HCT116 (cell line): ENCODE results near the gene PRDX4. TPM values are rescaled to one million over a fixed set of nuclear protein-coding genes. Genes with fewer than 3 reads are reported as not detected.
"Not testable (repeated sequence)": the region's sequence is repeated elsewhere in the genome, so short reads cannot be mapped to it uniquely, and the experiment has no call there.

ENCODE experiments used
- ATAC-seq: fragments of 200-7000 bp; cut with Tn5 transposase; 2 replicates; pipeline ENCODE4 v1.9.1; 2020; ENCODE audit warnings: mild to moderate bottlenecking, moderate library complexity
- BruUV-seq: library from RNA; stranded (reverse); fragments of 400-500 nt; replicated peaks from 2 replicates; lab custom pipeline; 2021; lab: Mats Ljungman, UMichigan
- CTCF ChIA-PET: fragments of 300-600 bp; sonication (Branson Sonifier 250); formaldehyde crosslinking; loops from one replicate; lab custom pipeline; 2021; ENCODE audit warnings: antibody characterized with exemption; lab: Charles Lee
- POLR2A ChIA-PET: fragments of 300-600, 350-600 bp; sonication (Branson Sonifier 250); formaldehyde crosslinking; loops from one replicate; lab custom pipeline; 2021; ENCODE audit warnings: antibody characterized with exemption; lab: Charles Lee
- RAD21 ChIA-PET, 2 experiments: fragments of 300-600 bp; sonication (Branson Sonifier 250); formaldehyde crosslinking; loops; one replicate each; lab custom pipeline; 2023; ENCODE audit warnings: low total read pairs in 2 of 2; ENCODE audit not compliant: uncharacterized antibody in 2 of 2, unreplicated experiment in 2 of 2, low non-redundant PET in 1 of 2; lab: Charles Lee
- DNase-seq: peaks from one replicate; pipeline ENCODE4 v3.0.0-alpha.2; 2010; ENCODE audit warnings: low read depth, low spot score
- H2AFZ ChIP-seq: fragments of 200-600 bp; shearing (Covaris generic), sonication (generic); 2 replicates; pipeline ENCODE4 v1.6.1; 2017; ENCODE audit warnings: low read depth, mixed run types, mixed read lengths, antibody characterized with exemption, low read length; ENCODE audit not compliant: poor library complexity, severe bottlenecking
- H3K27ac ChIP-seq: 2 replicates; pipeline ENCODE4 v1.5.1; 2012; ENCODE audit warnings: low read depth, low read length
- H3K27me3 ChIP-seq: fragments of 200-600 bp; sonication (generic); 2 replicates; pipeline ENCODE4 v1.6.1; 2016; ENCODE audit warnings: mixed run types, low read length, mixed read lengths; ENCODE audit not compliant: insufficient read depth
- H3K36me3 ChIP-seq, 2 experiments: fragments of 200-500 bp in 1 of 2; fragments of 200-600 bp in 1 of 2; sonication (Bioruptor generic) in 1 of 2; sonication (generic) in 1 of 2; 2 replicates each; pipeline versions ENCODE4 v1.5.1 to v1.6.1; 2014 to 2016; ENCODE audit warnings: low read length in 2 of 2, inconsistent platforms in 1 of 2, mixed read lengths in 1 of 2, mixed run types in 1 of 2; ENCODE audit not compliant: insufficient read depth in 2 of 2, control insufficient read depth in 1 of 2
- H3K4me1 ChIP-seq, 2 experiments: fragments of 200-600 bp in 1 of 2; sonication (generic) in 1 of 2; 2 replicates each; pipeline versions ENCODE4 v1.5.1 to v1.6.1; 2012 to 2017; ENCODE audit warnings: low read length in 2 of 2, inconsistent platforms in 1 of 2, mild to moderate bottlenecking in 1 of 2, mixed read lengths in 1 of 2, mixed run types in 1 of 2, moderate library complexity in 1 of 2; ENCODE audit not compliant: insufficient read depth in 2 of 2, control insufficient read depth in 1 of 2
- H3K4me2 ChIP-seq: fragments of 200-600 bp; sonication (generic); 2 replicates; pipeline ENCODE4 v1.6.1; 2017; ENCODE audit warnings: mixed run types, low read length, mixed read lengths
- H3K4me3 ChIP-seq, 2 experiments: fragments of 200-600 bp in 1 of 2; sonication (generic) in 1 of 2; replicated peaks in 1 of 2; 2 replicates each; pipeline ENCODE4 v1.5.1; 2011 to 2016; ENCODE audit warnings: low read length in 2 of 2, control low read depth in 1 of 2, low read depth in 1 of 2, mild to moderate bottlenecking in 1 of 2, mixed read lengths in 1 of 2, mixed run types in 1 of 2
- H3K79me2 ChIP-seq: fragments of 200-600 bp; sonication (generic); 2 replicates; pipeline ENCODE4 v1.6.1; 2017; ENCODE audit warnings: mild to moderate bottlenecking, mixed run types, low read length, moderate library complexity, mixed read lengths; ENCODE audit not compliant: insufficient read depth
- H3K9ac ChIP-seq: fragments of 200-600 bp; sonication (generic); 2 replicates; pipeline ENCODE4 v1.6.1; 2016; ENCODE audit warnings: low read length, mixed read lengths
- H3K9me2 ChIP-seq: fragments of 200-600 bp; sonication (generic), shearing (Covaris generic); 2 replicates; pipeline ENCODE4 v1.6.1; 2017; ENCODE audit warnings: mixed run types, mild to moderate bottlenecking, moderate library complexity; ENCODE audit not compliant: insufficient read depth
- H3K9me3 ChIP-seq, 2 experiments: fragments of 200-500 bp in 1 of 2; fragments of 200-600 bp in 1 of 2; sonication (Bioruptor generic) in 1 of 2; sonication (generic) in 1 of 2; 2 replicates each; pipeline ENCODE4 v1.6.1; 2014 to 2017; ENCODE audit warnings: low read length in 2 of 2, mixed read lengths in 2 of 2, inconsistent platforms in 1 of 2, low read depth in 1 of 2, mild to moderate bottlenecking in 1 of 2, mixed run types in 1 of 2, moderate library complexity in 1 of 2; ENCODE audit not compliant: control insufficient read depth in 1 of 2, insufficient read depth in 1 of 2
- H4K20me1 ChIP-seq: fragments of 200-600 bp; sonication (generic), shearing (Covaris generic); 2 replicates; pipeline ENCODE4 v1.6.1; 2017; ENCODE audit warnings: mixed run types, mild to moderate bottlenecking, moderate library complexity; ENCODE audit not compliant: insufficient read depth
- ATF3 ChIP-seq: IDR thresholded peaks from 2 replicates; pipeline ENCODE4 v1.6.1; 2012
- CBX3 ChIP-seq: IDR thresholded peaks from 2 replicates; pipeline ENCODE4 v1.6.1; 2012; ENCODE audit warnings: low read depth
- CTCF ChIP-seq, 3 experiments: fragments of 200-600 bp in 1 of 3; sonication (generic) in 1 of 3; IDR thresholded peaks in 2 of 3; conservative IDR thresholded peaks in 1 of 3; 2 replicates each; pipeline ENCODE4 v1.5.1; 2012 to 2017; ENCODE audit warnings: low read depth in 2 of 3, low read length in 2 of 3, antibody characterized with exemption in 1 of 3, borderline replicate concordance in 1 of 3, control low read depth in 1 of 3, mild to moderate bottlenecking in 1 of 3, mixed read lengths in 1 of 3, mixed run types in 1 of 3, moderate library complexity in 1 of 3; ENCODE audit not compliant: insufficient read depth in 1 of 3
- EGR1 ChIP-seq: IDR thresholded peaks from 2 replicates; pipeline ENCODE4 v1.6.1; 2012; ENCODE audit warnings: low read depth
- ELF1 ChIP-seq: IDR thresholded peaks from 2 replicates; pipeline ENCODE4 v1.6.1; 2012; ENCODE audit warnings: low read depth, borderline replicate concordance
- EZH2 ChIP-seq: fragments of 200-600 bp; sonication (generic); IDR thresholded peaks from 2 replicates; pipeline ENCODE4 v1.6.1; 2017; ENCODE audit warnings: antibody characterized with exemption, mixed run types
- POLR2AphosphoS5 ChIP-seq: IDR thresholded peaks from 2 replicates; pipeline ENCODE4 v1.6.1; 2011; ENCODE audit warnings: mild to moderate bottlenecking, low read depth, low read length, moderate library complexity
- RAD21 ChIP-seq: IDR thresholded peaks from 2 replicates; pipeline ENCODE4 v1.6.1; 2012; ENCODE audit warnings: low read depth, mild to moderate bottlenecking
- SIN3A ChIP-seq: IDR thresholded peaks from 2 replicates; pipeline ENCODE4 v1.6.1; 2012; ENCODE audit warnings: low read depth
- SP1 ChIP-seq: IDR thresholded peaks from 2 replicates; pipeline ENCODE4 v1.6.1; 2012; ENCODE audit warnings: low read depth
- SRF ChIP-seq: IDR thresholded peaks from 2 replicates; pipeline ENCODE4 v1.6.1; 2012; ENCODE audit warnings: low read depth
- ZFX ChIP-seq: fragments of 450-650 bp; IDR thresholded peaks from 2 replicates; pipeline ENCODE4 v1.6.1; 2017
- intact Hi-C: fragments of 100-400 bp; cut with micrococcal nuclease; formaldehyde crosslinking; loops from 2 replicates; pipeline ENCODE4 v1.10.0; 2022
- total RNA-seq: library from RNA; stranded (reverse); gene quantifications from one replicate; pipeline ENCODE4 v1.2.1, GENCODE V29; 2021; ENCODE audit not compliant: unreplicated experiment
- TF ChIP-seq, protein P1 (sequence below): IDR thresholded peaks from 2 replicates; pipeline ENCODE4 v1.6.1; 2012; ENCODE audit warnings: low read depth

The PRDX4 gene
- total RNA-seq, 1 experiment from 2014 or later: 122 TPM

- POLR2A ChIA-PET: not testable (repeated sequence)
Observed at GRCh38 chrX:23660083-23660765, 7.1 kb upstream of the PRDX4 start.

GRCh38 chrX:23660766-23661132, 6.5 kb upstream of the PRDX4 start:
- Histone ChIP-seq H4K20me1 (no peaks in the 10 kb centered on the region), H3K27me3 (no peaks in the 10 kb centered on the region), H3K79me2 (no peaks in the 10 kb centered on the region), H3K9me2 (no peaks in the 10 kb centered on the region), H3K9me3 (no peaks in the 10 kb centered on the region), H3K4me2 (no peak overlapping the region), H3K36me3 (no peaks in the 10 kb centered on the region), H3K4me1 (no peaks in the 10 kb centered on the region), H3K4me3 (no peak overlapping the region), H2AFZ (no peak overlapping the region), H3K9ac (no peak overlapping the region), H3K27ac (no peak overlapping the region)
- RAD21 ChIA-PET: no interaction called here
- no peak for DNase-seq
- POLR2A ChIA-PET: no interaction called here
- intact Hi-C loops: no loop called here
- no TSS peak for BruUV-seq
- CTCF ChIA-PET: no interaction called here
- ATAC-seq: no peak
- TF ChIP-seq SP1 (no peak), SRF (no peak), CBX3 (no peak), POLR2AphosphoS5 (no peak), ZFX (no peak), CTCF (IDR thresholded peaks at IDR 0.05 in 2 of 3, conservative IDR thresholded peaks at IDR 0.05 in 1 of 3; ENCODE audit: borderline replicate concordance in 1 of 3, insufficient read depth in 1 of 3, low read depth in 2 of 3, low read length in 2 of 3) (no peak), ELF1 (no peak), ATF3 (no peak), SIN3A (no peak), EZH2 (no peak), EGR1 (no peak), RAD21 (no peak)
- TF ChIP-seq, protein P1, sequence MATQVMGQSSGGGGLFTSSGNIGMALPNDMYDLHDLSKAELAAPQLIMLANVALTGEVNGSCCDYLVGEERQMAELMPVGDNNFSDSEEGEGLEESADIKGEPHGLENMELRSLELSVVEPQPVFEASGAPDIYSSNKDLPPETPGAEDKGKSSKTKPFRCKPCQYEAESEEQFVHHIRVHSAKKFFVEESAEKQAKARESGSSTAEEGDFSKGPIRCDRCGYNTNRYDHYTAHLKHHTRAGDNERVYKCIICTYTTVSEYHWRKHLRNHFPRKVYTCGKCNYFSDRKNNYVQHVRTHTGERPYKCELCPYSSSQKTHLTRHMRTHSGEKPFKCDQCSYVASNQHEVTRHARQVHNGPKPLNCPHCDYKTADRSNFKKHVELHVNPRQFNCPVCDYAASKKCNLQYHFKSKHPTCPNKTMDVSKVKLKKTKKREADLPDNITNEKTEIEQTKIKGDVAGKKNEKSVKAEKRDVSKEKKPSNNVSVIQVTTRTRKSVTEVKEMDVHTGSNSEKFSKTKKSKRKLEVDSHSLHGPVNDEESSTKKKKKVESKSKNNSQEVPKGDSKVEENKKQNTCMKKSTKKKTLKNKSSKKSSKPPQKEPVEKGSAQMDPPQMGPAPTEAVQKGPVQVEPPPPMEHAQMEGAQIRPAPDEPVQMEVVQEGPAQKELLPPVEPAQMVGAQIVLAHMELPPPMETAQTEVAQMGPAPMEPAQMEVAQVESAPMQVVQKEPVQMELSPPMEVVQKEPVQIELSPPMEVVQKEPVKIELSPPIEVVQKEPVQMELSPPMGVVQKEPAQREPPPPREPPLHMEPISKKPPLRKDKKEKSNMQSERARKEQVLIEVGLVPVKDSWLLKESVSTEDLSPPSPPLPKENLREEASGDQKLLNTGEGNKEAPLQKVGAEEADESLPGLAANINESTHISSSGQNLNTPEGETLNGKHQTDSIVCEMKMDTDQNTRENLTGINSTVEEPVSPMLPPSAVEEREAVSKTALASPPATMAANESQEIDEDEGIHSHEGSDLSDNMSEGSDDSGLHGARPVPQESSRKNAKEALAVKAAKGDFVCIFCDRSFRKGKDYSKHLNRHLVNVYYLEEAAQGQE: no peak

More at GRCh38 chrX:23660083-23660765, 7.1 kb upstream of the PRDX4 start:
- H3K4me2 ChIP-seq, H3K4me1 ChIP-seq, H3K9me2 ChIP-seq, H3K9ac ChIP-seq, intact Hi-C loops, H3K9me3 ChIP-seq, H3K27me3 ChIP-seq, ATAC-seq, H3K79me2 ChIP-seq, H3K27ac ChIP-seq, RAD21 ChIA-PET, H4K20me1 ChIP-seq, H3K36me3 ChIP-seq, BruUV-seq, CTCF ChIA-PET, H3K4me3 ChIP-seq, H2AFZ ChIP-seq, DNase-seq: not testable (repeated sequence)
